ENCODE measurements around the gene XIRP2. TPM values are rescaled to one million over a fixed set of nuclear protein-coding genes. Genes with fewer than 3 reads are reported as not detected.

XIRP2 gene
- total RNA-seq, 4 donors from 2014 or later = 0.27 TPM; not detected in 3

DNA sequence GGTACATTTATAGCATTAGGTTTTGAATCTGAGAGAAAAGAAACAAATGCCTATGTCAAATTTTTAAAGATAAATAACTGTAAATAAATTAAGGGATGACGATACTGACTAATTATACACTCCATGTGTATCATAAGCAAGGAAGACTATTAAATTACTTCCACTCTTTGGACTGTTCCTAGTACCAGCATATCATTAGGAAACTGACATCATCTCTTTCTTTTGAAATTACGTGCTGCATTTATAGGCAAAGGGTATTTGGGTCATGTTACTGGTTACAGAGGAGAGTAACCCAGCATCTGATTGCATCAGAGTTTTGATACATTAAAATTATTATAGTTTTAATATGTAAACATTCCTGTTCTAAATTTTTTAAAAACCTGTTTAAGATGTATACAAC lies 309.7 kb downstream of the XIRP2 start:
- WGBS, 2 donors (ENCODE audit: low coverage in 1 of 2) = 64 to 78% methylated on average over 2 of the region's 2 CpGs
- intact Hi-C loops (cut with DNase I; ENCODE audit: low total_unique reads) = no loop called here
- Histone ChIP-seq H3K27ac (no peak overlapping the region), H3K36me3 (no peaks in the 10 kb centered on the region), H3K9me3 (no peaks in the 10 kb centered on the region), H3K4me1 (peaks cover 0 to 9% (median 6%) of the 10 kb centered on the region in 4 donors), H3K4me3 (no peak overlapping the region), H3K27me3 (no peaks in the 10 kb centered on the region)
- in situ Hi-C loops (cut with MboI; ENCODE audit: low pct_ligation_motif_present in 1 of 4, low pct_unique_long_range_greater_than_20kb in 1 of 4, low sequenced_read_pairs in 3 of 4) = no loop called here
- no peak for DNase-seq
- TF ChIP-seq POLR2AphosphoS5 (IDR thresholded peaks at IDR 0.05) (no peak), CTCF (IDR thresholded peaks at IDR 0.05) (no peak), EP300 (IDR thresholded peaks at IDR 0.05; ENCODE audit: low read depth) (no peak), POLR2A (IDR thresholded peaks at IDR 0.05) (no peak)

GRCh38 chr2:167198576-167198975 lies 310.3 kb downstream of the XIRP2 start:
- H3K9me3 ChIP-seq = no peaks in the 10 kb centered on the region
- WGBS, 2 donors (ENCODE audit: low coverage in 1 of 2) = 52 to 57% methylated on average over 2 of the region's 2 CpGs
- no peak overlapping the region for H3K4me3 ChIP-seq
- no peaks in the 10 kb centered on the region for H3K27me3 ChIP-seq
- intact Hi-C loops (cut with DNase I; ENCODE audit: low total_unique reads) = no loop called here
- in situ Hi-C loops (cut with MboI; ENCODE audit: low pct_ligation_motif_present in 1 of 4, low pct_unique_long_range_greater_than_20kb in 1 of 4, low sequenced_read_pairs in 3 of 4) = no loop called here
- H3K36me3 ChIP-seq = no peaks in the 10 kb centered on the region
- TF ChIP-seq CTCF (IDR thresholded peaks at IDR 0.05) (no peak), POLR2AphosphoS5 (IDR thresholded peaks at IDR 0.05) (no peak), EP300 (IDR thresholded peaks at IDR 0.05; ENCODE audit: low read depth) (no peak), POLR2A (IDR thresholded peaks at IDR 0.05) (no peak)
- H3K4me1 ChIP-seq = peaks cover 0 to 9% (median 6%) of the 10 kb centered on the region in 4 donors
- no peak for DNase-seq
- no peak overlapping the region for H3K27ac ChIP-seq

DNA sequence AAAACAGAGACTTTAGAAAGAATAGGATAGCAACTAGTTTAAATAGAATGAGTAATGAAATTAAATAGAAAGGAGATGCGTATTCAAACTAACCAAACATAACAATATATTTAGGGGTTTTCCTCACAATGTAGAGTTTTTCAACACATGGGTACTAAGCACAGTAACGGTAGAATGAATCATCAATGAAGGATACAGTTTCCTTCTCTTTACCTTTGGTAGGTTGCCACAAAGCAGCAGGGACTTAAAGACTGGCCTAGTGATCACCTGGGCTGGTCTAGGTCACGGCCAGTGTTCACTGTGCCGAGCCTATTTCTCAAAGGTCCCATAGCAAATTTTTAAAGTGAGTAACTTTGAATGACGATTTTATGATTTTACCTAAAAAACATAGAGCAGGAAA lies 311.7 kb downstream of the XIRP2 start:
- H3K36me3 ChIP-seq = no peaks in the 10 kb centered on the region
- in situ Hi-C loops (cut with MboI; ENCODE audit: low pct_ligation_motif_present in 1 of 4, low pct_unique_long_range_greater_than_20kb in 1 of 4, low sequenced_read_pairs in 3 of 4) = loop anchor here in 2 of 4 donors (25.0 kb wide), 1 partner anchor 663 kb away; no protein-coding TSS in a partner anchor
- TF ChIP-seq CTCF (IDR thresholded peaks at IDR 0.05) (no peak), POLR2AphosphoS5 (IDR thresholded peaks at IDR 0.05) (no peak), POLR2A (IDR thresholded peaks at IDR 0.05) (no peak), EP300 (IDR thresholded peaks at IDR 0.05; ENCODE audit: low read depth) (no peak)
- no peaks in the 10 kb centered on the region for H3K27me3 ChIP-seq
- H3K27ac ChIP-seq = no peak overlapping the region
- no peak for DNase-seq
- peaks cover 0 to 9% (median 6%) of the 10 kb centered on the region in 4 donors for H3K4me1 ChIP-seq
- intact Hi-C loops (cut with DNase I; ENCODE audit: low total_unique reads) = no loop called here
- H3K9me3 ChIP-seq = no peaks in the 10 kb centered on the region
- WGBS, 2 donors (ENCODE audit: low coverage in 1 of 2) = 88 to 90% methylated on average over 5 of the region's 5 CpGs
- no peak overlapping the region for H3K4me3 ChIP-seq

- intact Hi-C loops (cut with DNase I; ENCODE audit: low total_unique reads) = loop anchor here (5.0 kb wide), 1 partner anchor 672 kb away; no protein-coding TSS in a partner anchor
- in situ Hi-C loops (cut with MboI; ENCODE audit: low pct_ligation_motif_present in 1 of 4, low pct_unique_long_range_greater_than_20kb in 1 of 4, low sequenced_read_pairs in 3 of 4) = loop anchor here in 2 of 4 donors (25.0 kb wide), 1 partner anchor 672 kb away; no protein-coding TSS in a partner anchor
Observed at GRCh38 chr2:167209784-167210183, 321.5 kb downstream of the XIRP2 start.

More at GRCh38 chr2:167209784-167210183, 321.5 kb downstream of the XIRP2 start:
- TF ChIP-seq POLR2A (IDR thresholded peaks at IDR 0.05) = no peak
- TF ChIP-seq POLR2AphosphoS5 (IDR thresholded peaks at IDR 0.05) = no peak
- TF ChIP-seq EP300 (IDR thresholded peaks at IDR 0.05; ENCODE audit: low read depth) = no peak
- TF ChIP-seq CTCF (IDR thresholded peaks at IDR 0.05) = no peak
- no peaks in the 10 kb centered on the region for H3K4me1 ChIP-seq
- WGBS, 2 donors (ENCODE audit: low coverage in 1 of 2) = 48 to 65% methylated on average over 3 of the region's 3 CpGs
- no peak overlapping the region for H3K4me3 ChIP-seq
- no peak for DNase-seq
- H3K27ac ChIP-seq = no peak overlapping the region
- H3K36me3 ChIP-seq = no peaks in the 10 kb centered on the region
- no peaks in the 10 kb centered on the region for H3K9me3 ChIP-seq
- no peaks in the 10 kb centered on the region for H3K27me3 ChIP-seq

Data from transverse colon (tissue), 4 donors.